ENCODE data around the gene MARK1. TPM values are rescaled to one million over a fixed set of nuclear protein-coding genes. Genes with fewer than 3 reads are reported as not detected.

The MARK1 gene
- total RNA-seq, 1 experiment from 2014 or later: 17.8 TPM

DNA sequence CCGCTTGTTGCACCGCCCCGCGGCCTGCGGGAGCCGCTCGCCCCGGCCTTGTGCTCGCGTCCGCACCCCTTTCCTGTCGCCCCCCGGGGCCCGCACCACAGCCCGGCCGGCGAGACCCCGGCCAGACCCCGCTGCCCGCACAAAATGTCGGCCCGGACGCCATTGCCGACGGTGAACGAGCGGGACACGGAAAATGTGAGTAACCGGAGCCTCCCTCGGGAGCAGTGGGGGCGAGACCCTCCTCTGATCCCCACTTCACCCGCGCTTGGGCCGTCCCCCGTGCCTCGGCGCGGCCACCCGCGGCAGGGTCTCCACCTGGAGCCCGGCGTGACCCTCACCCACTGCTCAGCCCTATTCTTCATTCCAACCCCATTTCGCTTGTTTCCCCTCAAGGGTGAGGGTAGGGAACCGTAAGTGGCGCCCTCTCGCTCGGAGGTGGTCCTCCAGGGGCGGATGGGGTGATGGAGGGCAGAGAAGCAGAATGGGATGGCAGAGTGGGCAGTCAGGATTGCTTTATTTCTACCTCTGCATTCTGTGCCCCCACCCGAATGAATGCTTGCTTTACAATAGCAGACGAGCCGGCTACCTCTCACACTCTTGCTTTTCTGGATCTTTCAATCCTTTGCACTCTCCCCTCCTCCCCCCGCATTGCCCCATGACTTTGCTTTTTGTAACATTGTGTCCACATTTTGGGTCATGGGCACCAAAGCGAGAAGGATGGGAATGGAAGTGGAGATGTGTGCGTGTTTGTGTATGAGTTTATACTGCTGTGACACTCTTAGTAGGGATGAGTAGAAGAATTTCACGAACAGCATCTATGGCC is 954 bp downstream of the MARK1 start:
- H3K9me3 ChIP-seq (ENCODE audit: control insufficient read depth, low read depth, low read length): no peaks in the 10 kb centered on the region
- peaks cover 3% of the 10 kb centered on the region for H3K27me3 Mint-ChIP-seq (ENCODE audit: low read depth)
- no peaks in the 10 kb centered on the region for H4K20me1 ChIP-seq (ENCODE audit: control insufficient read depth, insufficient read depth, insufficient read length)
- H3T11ph ChIP-seq (ENCODE audit: low read length): no peak overlapping the region
- no peak overlapping the region for H4K5ac ChIP-seq (ENCODE audit: insufficient read length, low read depth, low read length)
- TF ChIP-seq, protein P1, sequence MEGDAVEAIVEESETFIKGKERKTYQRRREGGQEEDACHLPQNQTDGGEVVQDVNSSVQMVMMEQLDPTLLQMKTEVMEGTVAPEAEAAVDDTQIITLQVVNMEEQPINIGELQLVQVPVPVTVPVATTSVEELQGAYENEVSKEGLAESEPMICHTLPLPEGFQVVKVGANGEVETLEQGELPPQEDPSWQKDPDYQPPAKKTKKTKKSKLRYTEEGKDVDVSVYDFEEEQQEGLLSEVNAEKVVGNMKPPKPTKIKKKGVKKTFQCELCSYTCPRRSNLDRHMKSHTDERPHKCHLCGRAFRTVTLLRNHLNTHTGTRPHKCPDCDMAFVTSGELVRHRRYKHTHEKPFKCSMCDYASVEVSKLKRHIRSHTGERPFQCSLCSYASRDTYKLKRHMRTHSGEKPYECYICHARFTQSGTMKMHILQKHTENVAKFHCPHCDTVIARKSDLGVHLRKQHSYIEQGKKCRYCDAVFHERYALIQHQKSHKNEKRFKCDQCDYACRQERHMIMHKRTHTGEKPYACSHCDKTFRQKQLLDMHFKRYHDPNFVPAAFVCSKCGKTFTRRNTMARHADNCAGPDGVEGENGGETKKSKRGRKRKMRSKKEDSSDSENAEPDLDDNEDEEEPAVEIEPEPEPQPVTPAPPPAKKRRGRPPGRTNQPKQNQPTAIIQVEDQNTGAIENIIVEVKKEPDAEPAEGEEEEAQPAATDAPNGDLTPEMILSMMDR (conservative IDR thresholded peaks at IDR 0.05): no peak
- H2BK5ac ChIP-seq (ENCODE audit: insufficient read length, low read length): no peak overlapping the region
- H3K27ac Mint-ChIP-seq: peak overlapping the region in 2 of 3 experiments; percentile 52 to 81; a peak in 4 of 7 replicates
- no peak overlapping the region for H2BK20ac ChIP-seq (ENCODE audit: low read depth, low read length, poor library complexity, severe bottlenecking)
- H4K91ac ChIP-seq (ENCODE audit: insufficient read length, low read depth, low read length): no peak overlapping the region
- no peaks in the 10 kb centered on the region for H3K4me1 ChIP-seq (ENCODE audit: insufficient read depth, low read length)
- H2BK15ac ChIP-seq (ENCODE audit: low read depth, low read length): no peak overlapping the region
- peaks cover 3 to 6% of the 10 kb centered on the region in 2 experiments; a peak in 4 of 5 replicates for H3K9me3 Mint-ChIP-seq
- no peak overlapping the region for H2BK12ac ChIP-seq (ENCODE audit: insufficient read length, low read depth, low read length)
- H3K4me1 Mint-ChIP-seq: peaks cover 31 to 36% of the 10 kb centered on the region in 2 experiments
- peak; percentile 48 for DNase-seq
- H3K79me2 ChIP-seq (ENCODE audit: insufficient read depth, low read length): peaks cover 16% of the 10 kb centered on the region
- H2AK5ac ChIP-seq (ENCODE audit: insufficient read length, low read length): no peak overlapping the region
- peak overlapping the region; percentile 99 for H3K4me2 ChIP-seq (ENCODE audit: insufficient read depth, insufficient read length, low read length)
- no peak overlapping the region for H3K56ac ChIP-seq (ENCODE audit: insufficient read length, low read depth, low read length)
- H3K79me1 ChIP-seq (ENCODE audit: insufficient read depth, low read depth, low read length, poor library complexity, severe bottlenecking): no peaks in the 10 kb centered on the region
- no peak overlapping the region for H4K8ac ChIP-seq (replicated peaks; ENCODE audit: insufficient read length, low read depth, low read length)
- peak overlapping the region; percentile 86 for H3K18ac ChIP-seq (ENCODE audit: insufficient read length, low read depth, low read length)
- no CpG with 5 or more reads among the region's 55 CpGs for WGBS (ENCODE audit: extremely low coverage, insufficient read length, low lambda C conversion rate)
- H3K27me3 ChIP-seq (ENCODE audit: insufficient read depth, low read length): no peaks in the 10 kb centered on the region
- H2AFZ ChIP-seq (ENCODE audit: low read length): no peak overlapping the region
- H3K4me3 Mint-ChIP-seq: peak overlapping the region; percentile 74 to 93
- H3K14ac ChIP-seq (ENCODE audit: insufficient read depth, low read length): peak overlapping the region; percentile 96
- H3K27ac ChIP-seq (ENCODE audit: insufficient read length, low read depth, low read length): no peak overlapping the region
- peaks cover 0 to 7% (median 6%) of the 10 kb centered on the region in 3 experiments; a peak in 5 of 7 replicates for H3K36me3 Mint-ChIP-seq (ENCODE audit: insufficient read depth in 1 of 3, low read depth in 3 of 3)
- H3K9ac ChIP-seq (ENCODE audit: extremely low read depth, insufficient read length, low read length): peak overlapping the region; percentile 69
- H3K23ac ChIP-seq (ENCODE audit: insufficient read length, low read depth, low read length): no peak overlapping the region
- H2BK120ac ChIP-seq (ENCODE audit: low read depth, low read length, poor library complexity, severe bottlenecking): no peak overlapping the region
- H3K23me2 ChIP-seq (ENCODE audit: insufficient read length, low read depth, low read length, poor library complexity, severe bottlenecking): peaks cover 14% of the 10 kb centered on the region
- H3K4ac ChIP-seq (ENCODE audit: low read depth, low read length): no peak overlapping the region
